ENCODE results near the gene KDM2B.

The KDM2B gene

GRCh38 chr12:121582583-121583333 lies 1.9 kb upstream of the KDM2B start:
- no peak for DNase-seq

- no peak for DNase-seq
Measured at GRCh38 chr12:121581686-121582429, 1.0 kb upstream of the KDM2B start.

GRCh38 chr12:121579981-121580868 lies 598 bp downstream of the KDM2B start:
- peak; percentile 65 for DNase-seq

- peak; percentile 32 for DNase-seq
Measured at GRCh38 chr12:121579190-121579791, 1.5 kb downstream of the KDM2B start.

- no peak for DNase-seq
Measured at GRCh38 chr12:121578230-121579189, 2.3 kb downstream of the KDM2B start.

GRCh38 chr12:121577443-121578180 lies 3.2 kb downstream of the KDM2B start:
- no peak for DNase-seq

- no peak for DNase-seq
Measured at GRCh38 chr12:121576851-121577391, 3.9 kb downstream of the KDM2B start.

GRCh38 chr12:121575952-121576625 lies 4.7 kb downstream of the KDM2B start:
- DNase-seq, result no peak

GRCh38 chr12:121575051-121575450 lies 5.8 kb downstream of the KDM2B start:
- no peak for DNase-seq

GRCh38 chr12:121574025-121574424 lies 6.8 kb downstream of the KDM2B start:
- DNase-seq, result peak; percentile 78

GRCh38 chr12:121571920-121572319 lies 8.9 kb downstream of the KDM2B start:
- DNase-seq, result no peak

- no peak for DNase-seq
Measured at GRCh38 chr12:121570467-121571283, 10.1 kb downstream of the KDM2B start.

- no peak for DNase-seq
Measured at GRCh38 chr12:121568971-121569751, 11.7 kb downstream of the KDM2B start.

- DNase-seq, result no peak
Measured at GRCh38 chr12:121568518-121568917, 12.3 kb downstream of the KDM2B start.

- no peak for DNase-seq
Measured at GRCh38 chr12:121565076-121565475, 15.7 kb downstream of the KDM2B start.

GRCh38 chr12:121562488-121562887 lies 18.3 kb downstream of the KDM2B start:
- DNase-seq, result no peak

- DNase-seq, result no peak
Measured at GRCh38 chr12:121561009-121561395, 19.8 kb downstream of the KDM2B start.

- no peak for DNase-seq
Measured at GRCh38 chr12:121560392-121561008, 20.3 kb downstream of the KDM2B start.

Measured in NCI-H1436 (cell line).